SK-N-SH (cell line): ENCODE data around the gene XXYLT1. TPM values are rescaled to one million over a fixed set of nuclear protein-coding genes. Genes with fewer than 3 reads are reported as not detected.

Source experiments
- CTCF ChIA-PET: fragments of 300-600, 350-600 bp; formaldehyde crosslinking; extraction: SDS; loops from one replicate; lab custom pipeline; 2021; lab: Yijun Ruan, JAX
- POLR2A ChIA-PET: fragments of 350-600 bp; sonication (Branson Sonifier 250); formaldehyde crosslinking; extraction: SDS; loops from one replicate; lab custom pipeline; 2020; ENCODE audit warnings: antibody characterized with exemption, inconsistent platforms; lab: Yijun Ruan, JAX
- DNase-seq: peaks from one replicate; pipeline ENCODE4 v3.0.0; 2012
- H2AFZ ChIP-seq: fragments of 200-600 bp; sonication (generic); 2 replicates; pipeline ENCODE4 v1.8.1; 2016; ENCODE audit warnings: antibody characterized with exemption, mild to moderate bottlenecking, low read depth
- H3F3A ChIP-seq: fragments of 200-600 bp; sonication (generic); replicated peaks from 2 replicates; pipeline ENCODE3; 2016; ENCODE audit warnings: antibody characterized with exemption, mild to moderate bottlenecking; ENCODE audit not compliant: insufficient read depth
- H3K27ac ChIP-seq, 2 experiments: fragments of 200-500 bp in 1 of 2; fragments of 200-600 bp in 1 of 2; sonication (Bioruptor generic) in 1 of 2; sonication (generic), shearing (Covaris generic) in 1 of 2; 2 replicates each; pipeline versions ENCODE4 v1.5.1 to v1.6.1; 2014 to 2016; ENCODE audit warnings: low read depth in 2 of 2, inconsistent platforms in 1 of 2, low read length in 1 of 2, mild to moderate bottlenecking in 1 of 2, mixed read lengths in 1 of 2
- H3K27me3 ChIP-seq: fragments of 200-600 bp; sonication (generic), shearing (Covaris generic); 2 replicates; pipeline ENCODE4 v1.6.1; 2016; ENCODE audit warnings: mixed run types; ENCODE audit not compliant: insufficient read depth
- H3K36me3 ChIP-seq, 2 experiments: fragments of 200-500 bp in 1 of 2; fragments of 200-600 bp in 1 of 2; sonication (Bioruptor generic) in 1 of 2; sonication (generic) in 1 of 2; replicated peaks in 1 of 2; 2 replicates each; pipeline versions ENCODE3 to v1.5.1; 2014 to 2016; ENCODE audit warnings: low read length in 1 of 2, mild to moderate bottlenecking in 1 of 2; ENCODE audit not compliant: insufficient read depth in 2 of 2, control insufficient read depth in 1 of 2
- H3K4me1 ChIP-seq, 2 experiments: fragments of 200-500 bp in 1 of 2; fragments of 200-600 bp in 1 of 2; sonication (Bioruptor generic) in 1 of 2; sonication (generic), shearing (Covaris generic) in 1 of 2; 2 replicates each; pipeline versions ENCODE4 v1.5.1 to v1.6.1; 2014 to 2016; ENCODE audit warnings: low read depth in 1 of 2, low read length in 1 of 2, mixed run types in 1 of 2; ENCODE audit not compliant: insufficient read depth in 2 of 2, control insufficient read depth in 1 of 2
- H3K4me2 ChIP-seq: fragments of 200-600 bp; sonication (generic), shearing (Covaris generic); 2 replicates; pipeline ENCODE4 v1.6.1; 2017; ENCODE audit warnings: mixed run types
- H3K4me3 ChIP-seq, 2 experiments: fragments of 200-500 bp in 1 of 2; fragments of 200-600 bp in 1 of 2; sonication (Bioruptor generic) in 1 of 2; sonication (generic), shearing (Covaris generic) in 1 of 2; 2 replicates each; pipeline versions ENCODE4 v1.5.1 to v1.8.1; 2014 to 2016; ENCODE audit warnings: low read depth in 2 of 2, inconsistent platforms in 1 of 2, low read length in 1 of 2, mild to moderate bottlenecking in 1 of 2, mixed read lengths in 1 of 2, moderate library complexity in 1 of 2
- H3K79me2 ChIP-seq: fragments of 200-600 bp; sonication (generic); 2 replicates; pipeline ENCODE4 v1.8.1; 2017; ENCODE audit warnings: mild to moderate bottlenecking; ENCODE audit not compliant: insufficient read depth
- H3K9ac ChIP-seq: fragments of 200-600 bp; sonication (generic); 2 replicates; pipeline ENCODE4 v1.6.1; 2017; ENCODE audit warnings: mixed run types
- H3K9me2 ChIP-seq: fragments of 200-600 bp; sonication (generic); 2 replicates; pipeline ENCODE4 v1.6.1; 2017; ENCODE audit warnings: mixed run types
- H3K9me3 ChIP-seq: fragments of 200-600 bp; sonication (generic); 2 replicates; pipeline ENCODE4 v1.6.1; 2017; ENCODE audit warnings: mixed run types, mild to moderate bottlenecking, moderate library complexity
- H4K20me1 ChIP-seq: fragments of 200-600 bp; sonication (generic); 2 replicates; pipeline ENCODE4 v1.6.1; 2017; ENCODE audit warnings: mild to moderate bottlenecking, mixed run types; ENCODE audit not compliant: insufficient read depth
- CHD2 ChIP-seq: fragments of 150-350 bp; IDR thresholded peaks from 2 replicates; pipeline ENCODE4 v1.6.1; 2018; ENCODE audit warnings: low read length; ENCODE audit not compliant: partially characterized antibody
- ELF1 ChIP-seq: IDR thresholded peaks from 2 replicates; pipeline ENCODE4 v1.4.0; 2012
- MEF2A ChIP-seq: IDR thresholded peaks from 2 replicates; pipeline ENCODE4 v1.4.0; 2012; ENCODE audit warnings: low read depth, borderline replicate concordance
- POLR2AphosphoS5 ChIP-seq: IDR thresholded peaks from 2 replicates; pipeline ENCODE4 v1.6.1; 2012; ENCODE audit warnings: low read depth, low read length
- REST ChIP-seq: IDR thresholded peaks from 2 replicates; pipeline ENCODE4 v1.6.1; 2012; ENCODE audit warnings: mild to moderate bottlenecking, low read depth, low read length, moderate library complexity
- RXRA ChIP-seq: IDR thresholded peaks from 2 replicates; pipeline ENCODE4 v1.4.0; 2012; ENCODE audit warnings: low read depth, mild to moderate bottlenecking, borderline replicate concordance
- SIN3A ChIP-seq: IDR thresholded peaks from 2 replicates; pipeline ENCODE4 v1.6.1; 2012; ENCODE audit warnings: low read depth, mild to moderate bottlenecking, low read length, moderate library complexity, borderline replicate concordance
- TAF1 ChIP-seq: IDR thresholded peaks from 2 replicates; pipeline ENCODE4 v1.6.1; 2012; ENCODE audit warnings: low read depth, mild to moderate bottlenecking, low read length, moderate library complexity, borderline replicate concordance
- TEAD4 ChIP-seq: IDR thresholded peaks from 2 replicates; pipeline ENCODE4 v1.4.0; 2012; ENCODE audit warnings: mild to moderate bottlenecking, borderline replicate concordance; ENCODE audit not compliant: insufficient read depth
- WGBS: methylation state at CpG from one replicate; pipeline ENCODE4 v1.1.6; 2017; ENCODE audit warnings: low lambda C conversion rate; 5-methylcytosine and 5-hydroxymethylcytosine counted together
- polyA plus RNA-seq, 3 experiments: library from polyadenylated mRNA; depleted of rRNA; stranded (reverse); fragments of >200 nt; gene quantifications; 2 replicates each; pipeline ENCODE4 v1.2.3, GENCODE V29; 2012
- TF ChIP-seq, protein P1 (sequence below): IDR thresholded peaks from 2 replicates; pipeline ENCODE4 v1.4.0; 2012; ENCODE audit warnings: low read depth, borderline replicate concordance
- TF ChIP-seq, protein P2 (sequence below): IDR thresholded peaks from 2 replicates; pipeline ENCODE4 v1.4.0; 2012; ENCODE audit warnings: low read depth, borderline replicate concordance
- TF ChIP-seq, protein P3 (sequence below): fragments of 150-350 bp; IDR thresholded peaks from 2 replicates; pipeline ENCODE4 v1.6.1; 2017; ENCODE audit warnings: antibody characterized with exemption, low read length, low read depth, borderline replicate concordance

XXYLT1 gene
- polyA plus RNA-seq, 1 of the 3 experiments (the other 2 are of a cell fraction) = 22.6 TPM

- Histone ChIP-seq H3K4me3 (no peak overlapping the region), H3F3A (peaks cover 5% of the 10 kb centered on the region), H3K27ac (no peak overlapping the region), H3K4me1 (peaks cover 0 to 6% of the 10 kb centered on the region in 2 experiments; a peak in 1 of 4 replicates), H3K9me2 (no peaks in the 10 kb centered on the region), H3K9me3 (no peaks in the 10 kb centered on the region), H2AFZ (no peak overlapping the region), H3K79me2 (no peaks in the 10 kb centered on the region)
- POLR2A ChIA-PET = no interaction called here
- TF ChIP-seq, protein P1, sequence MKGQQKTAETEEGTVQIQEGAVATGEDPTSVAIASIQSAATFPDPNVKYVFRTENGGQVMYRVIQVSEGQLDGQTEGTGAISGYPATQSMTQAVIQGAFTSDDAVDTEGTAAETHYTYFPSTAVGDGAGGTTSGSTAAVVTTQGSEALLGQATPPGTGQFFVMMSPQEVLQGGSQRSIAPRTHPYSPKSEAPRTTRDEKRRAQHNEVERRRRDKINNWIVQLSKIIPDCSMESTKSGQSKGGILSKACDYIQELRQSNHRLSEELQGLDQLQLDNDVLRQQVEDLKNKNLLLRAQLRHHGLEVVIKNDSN = no peak
- TF ChIP-seq, protein P2, sequence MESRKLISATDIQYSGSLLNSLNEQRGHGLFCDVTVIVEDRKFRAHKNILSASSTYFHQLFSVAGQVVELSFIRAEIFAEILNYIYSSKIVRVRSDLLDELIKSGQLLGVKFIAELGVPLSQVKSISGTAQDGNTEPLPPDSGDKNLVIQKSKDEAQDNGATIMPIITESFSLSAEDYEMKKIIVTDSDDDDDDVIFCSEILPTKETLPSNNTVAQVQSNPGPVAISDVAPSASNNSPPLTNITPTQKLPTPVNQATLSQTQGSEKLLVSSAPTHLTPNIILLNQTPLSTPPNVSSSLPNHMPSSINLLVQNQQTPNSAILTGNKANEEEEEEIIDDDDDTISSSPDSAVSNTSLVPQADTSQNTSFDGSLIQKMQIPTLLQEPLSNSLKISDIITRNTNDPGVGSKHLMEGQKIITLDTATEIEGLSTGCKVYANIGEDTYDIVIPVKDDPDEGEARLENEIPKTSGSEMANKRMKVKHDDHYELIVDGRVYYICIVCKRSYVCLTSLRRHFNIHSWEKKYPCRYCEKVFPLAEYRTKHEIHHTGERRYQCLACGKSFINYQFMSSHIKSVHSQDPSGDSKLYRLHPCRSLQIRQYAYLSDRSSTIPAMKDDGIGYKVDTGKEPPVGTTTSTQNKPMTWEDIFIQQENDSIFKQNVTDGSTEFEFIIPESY = no peak
- TF ChIP-seq TAF1 (no peak), TEAD4 (no peak), SIN3A (no peak), REST (no peak), RXRA (no peak), POLR2AphosphoS5 (no peak), CHD2 (no peak), ELF1 (no peak), MEF2A (no peak)
- TF ChIP-seq, protein P3, sequence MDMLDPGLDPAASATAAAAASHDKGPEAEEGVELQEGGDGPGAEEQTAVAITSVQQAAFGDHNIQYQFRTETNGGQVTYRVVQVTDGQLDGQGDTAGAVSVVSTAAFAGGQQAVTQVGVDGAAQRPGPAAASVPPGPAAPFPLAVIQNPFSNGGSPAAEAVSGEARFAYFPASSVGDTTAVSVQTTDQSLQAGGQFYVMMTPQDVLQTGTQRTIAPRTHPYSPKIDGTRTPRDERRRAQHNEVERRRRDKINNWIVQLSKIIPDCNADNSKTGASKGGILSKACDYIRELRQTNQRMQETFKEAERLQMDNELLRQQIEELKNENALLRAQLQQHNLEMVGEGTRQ = no peak
- TF ChIP-seq, all 33 proteins: peak for 0
- CTCF ChIA-PET = interaction anchor here (1.8 kb wide), 1 partner anchor 12 kb away, joined by 6 read pairs; no protein-coding TSS in a partner anchor
- Histone ChIP-seq H3K4me2 (no peak overlapping the region), H3K27me3 (no peaks in the 10 kb centered on the region), H3K36me3 (peaks cover 0 to 3% of the 10 kb centered on the region in 2 experiments), H3K9ac (no peak overlapping the region), H4K20me1 (no peaks in the 10 kb centered on the region)
- WGBS = 86% methylated on average over 14 of the region's 14 CpGs
- no peak for DNase-seq
Observed at GRCh38 chr3:195110647-195111318, 160.2 kb downstream of the XXYLT1 start.
